GM19455 (cell line): Measurements from ENCODE around the gene MASP1.

Experiments
- ATAC-seq: cut with Tn5 transposase; IDR thresholded peaks from one replicate; pipeline ENCODE4 v1.9.1; 2021; ENCODE audit not compliant: unreplicated experiment

The MASP1 gene

DNA sequence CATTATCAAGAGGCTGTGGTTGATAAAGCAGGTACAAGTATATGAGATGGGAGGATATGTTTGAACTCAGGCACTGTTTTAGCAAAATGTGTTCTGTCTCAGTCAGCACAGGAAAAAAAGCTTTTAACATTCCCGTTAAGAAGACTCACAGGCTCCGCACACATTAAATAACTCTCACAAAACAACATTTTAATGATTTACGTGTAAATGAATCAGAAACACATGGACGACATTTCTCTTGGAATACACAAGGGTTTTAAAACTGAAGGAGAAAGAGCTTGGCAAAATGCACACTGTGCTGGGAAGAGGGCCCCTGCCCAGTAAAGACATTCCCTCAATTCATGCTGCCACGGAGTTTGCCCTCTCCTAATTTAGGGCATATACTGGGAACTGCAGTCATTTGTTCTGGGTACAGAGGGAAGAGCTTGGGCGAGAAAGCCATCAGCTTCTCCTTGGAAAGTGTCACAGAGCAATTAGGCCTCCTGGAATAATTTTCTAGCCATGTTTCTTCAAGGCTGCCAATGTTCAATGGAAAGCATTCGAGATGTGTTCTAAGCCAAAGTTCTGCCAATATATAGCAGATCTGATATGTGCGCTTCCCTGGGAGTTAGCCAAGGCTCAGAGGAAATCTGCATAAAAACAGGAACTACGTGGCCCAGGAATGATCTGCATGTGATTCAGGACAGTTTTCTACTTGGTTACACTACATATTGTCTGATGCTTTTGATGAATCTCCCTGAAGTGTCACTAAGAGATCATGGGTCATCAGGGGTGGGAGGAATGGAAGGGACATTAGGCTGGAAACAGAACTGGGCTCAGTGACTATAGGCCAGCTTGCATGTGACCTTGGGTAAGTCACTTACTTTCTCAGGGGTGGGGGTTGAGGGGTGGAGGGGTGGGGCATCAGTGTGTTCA, 2.2 kb upstream of the MASP1 start:
- ATAC-seq, result no peak

DNA sequence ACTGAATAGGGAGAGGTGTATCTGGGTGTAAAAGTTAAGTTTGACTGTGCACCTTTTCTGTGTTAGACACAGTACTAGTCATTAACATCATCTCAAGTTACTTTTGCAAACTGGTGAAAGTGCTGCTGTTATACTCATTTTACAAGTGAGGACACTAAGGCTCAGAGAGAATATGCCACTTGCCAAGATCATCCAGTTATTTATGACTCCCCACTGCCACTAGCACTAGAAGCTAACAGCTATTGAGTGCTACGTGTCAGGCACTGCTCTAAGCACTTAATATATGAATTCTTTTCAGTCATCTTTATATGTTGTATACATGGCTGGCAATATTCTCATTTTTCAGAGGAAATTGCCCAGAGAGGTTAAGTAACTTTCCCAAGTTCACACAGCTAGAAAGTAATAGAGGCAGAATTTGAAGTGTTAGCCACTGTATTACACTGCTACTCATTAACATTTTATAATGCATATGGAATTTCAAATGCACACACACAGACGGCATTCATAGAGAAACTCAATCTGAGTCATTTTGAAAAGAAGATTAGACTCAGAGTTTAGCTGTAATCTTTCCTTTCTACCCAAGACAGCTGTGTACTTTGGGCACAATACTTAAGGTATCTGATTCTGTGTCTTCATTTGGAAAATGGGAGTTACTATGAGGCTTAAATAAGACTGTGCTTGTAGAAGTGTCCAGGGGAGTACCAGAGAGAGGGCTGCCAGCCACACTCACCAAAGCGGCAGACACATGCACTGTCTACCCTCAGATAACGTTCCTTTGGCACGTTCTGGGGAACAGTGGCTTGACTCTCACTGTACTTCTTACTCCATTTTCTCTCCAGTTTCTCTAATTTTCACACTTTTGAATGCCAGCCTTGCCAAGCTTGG, 1.3 kb upstream of the MASP1 start:
- no peak for ATAC-seq

DNA sequence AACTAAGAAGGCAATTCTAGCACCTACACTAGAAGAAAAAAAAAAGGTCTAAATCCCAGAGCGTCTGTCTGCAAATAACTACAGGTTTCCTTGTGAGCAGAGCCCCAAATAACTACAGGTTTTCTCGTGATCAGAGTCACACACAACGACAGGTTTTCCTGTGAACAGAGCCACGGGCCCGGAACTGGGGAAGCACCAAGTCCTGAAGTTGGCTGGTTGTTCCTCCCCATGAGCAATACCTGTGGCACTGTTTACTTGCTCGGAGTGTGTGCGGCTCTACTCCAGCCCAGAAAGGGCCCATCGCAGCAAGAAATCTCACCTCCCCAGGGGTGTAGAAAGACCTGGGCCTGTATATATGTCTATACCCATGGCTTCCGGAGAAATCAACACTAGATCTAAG, 644 bp upstream of the MASP1 start:
- ATAC-seq, result no peak

DNA sequence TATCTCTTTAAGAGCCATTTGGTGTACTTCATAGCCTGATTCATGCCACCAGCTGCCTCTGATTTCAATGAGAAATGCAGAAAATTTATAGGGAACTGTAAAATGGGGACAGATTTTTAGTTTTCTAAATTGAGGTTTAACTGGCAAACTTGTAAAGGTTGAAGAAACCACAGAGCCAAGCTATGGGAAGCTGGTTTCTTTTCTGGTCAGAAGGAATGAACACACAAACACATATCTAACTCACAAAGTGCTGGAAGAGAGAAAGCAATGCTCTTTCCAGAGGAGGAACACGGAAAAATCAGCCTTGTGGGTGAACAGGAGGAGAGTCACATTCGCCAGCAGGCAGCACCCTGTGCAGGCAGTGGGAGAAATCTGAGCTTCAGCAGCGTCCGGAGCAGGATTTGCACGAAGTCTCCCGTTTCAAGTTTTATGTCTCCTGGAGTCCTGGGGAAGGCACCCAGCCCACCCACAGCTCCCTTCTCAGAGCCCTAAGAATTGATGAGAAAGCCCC, 481 bp downstream of the MASP1 start:
- ATAC-seq, result no peak

DNA sequence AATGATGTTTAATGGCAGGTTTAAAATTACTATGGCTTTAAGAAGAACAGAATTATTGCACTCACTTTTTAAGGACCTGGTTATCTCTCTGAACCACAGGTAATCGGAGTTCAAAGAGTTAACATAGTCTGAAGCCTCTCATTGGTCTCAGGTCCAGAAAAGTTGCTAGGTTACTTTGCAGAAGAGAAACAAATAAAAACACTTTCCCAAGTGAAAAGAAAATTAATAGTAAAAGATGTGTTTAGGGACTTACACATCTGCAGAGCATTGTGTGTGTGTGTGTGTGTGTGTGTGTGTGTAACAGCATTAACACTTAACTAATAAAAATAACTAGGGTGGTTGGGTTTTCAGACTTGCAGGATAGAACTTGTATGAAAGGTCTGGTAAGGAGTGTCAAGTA, 1.0 kb downstream of the MASP1 start:
- ATAC-seq, result no peak

DNA sequence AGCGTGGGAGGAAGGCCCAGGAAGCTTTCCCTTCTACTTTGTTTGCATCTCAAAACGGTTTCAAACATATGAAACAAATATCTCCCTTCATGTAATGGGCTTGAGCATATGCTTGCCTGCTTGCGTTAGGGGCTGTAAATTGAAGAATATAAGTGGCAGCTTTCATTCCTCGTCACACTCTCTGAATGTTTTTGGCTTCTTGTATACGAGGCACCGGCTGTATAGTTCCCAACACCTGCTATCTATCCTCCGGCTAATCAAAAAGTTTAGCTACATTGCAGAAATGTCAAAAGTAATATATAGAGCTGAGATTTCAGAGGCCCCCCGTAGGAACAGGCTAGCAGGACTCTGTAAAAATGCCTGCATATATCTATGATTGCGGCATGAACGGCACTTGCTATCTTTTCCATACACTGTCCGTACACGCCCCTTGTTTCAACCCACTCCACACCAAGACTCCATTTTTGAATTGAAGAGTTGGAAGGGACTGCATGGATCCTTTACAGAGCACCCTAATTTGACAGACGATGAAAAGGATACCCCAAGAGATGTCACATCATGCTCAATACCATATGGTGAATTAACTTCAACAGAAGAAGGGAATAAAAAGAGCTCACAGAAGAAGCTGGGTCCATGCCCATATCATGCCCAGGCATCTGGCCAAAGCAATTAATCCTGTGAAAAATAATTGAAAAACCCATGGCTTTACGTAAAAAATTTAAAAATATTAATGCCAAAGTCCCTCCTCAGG, 2.5 kb downstream of the MASP1 start:
- no peak for ATAC-seq

DNA sequence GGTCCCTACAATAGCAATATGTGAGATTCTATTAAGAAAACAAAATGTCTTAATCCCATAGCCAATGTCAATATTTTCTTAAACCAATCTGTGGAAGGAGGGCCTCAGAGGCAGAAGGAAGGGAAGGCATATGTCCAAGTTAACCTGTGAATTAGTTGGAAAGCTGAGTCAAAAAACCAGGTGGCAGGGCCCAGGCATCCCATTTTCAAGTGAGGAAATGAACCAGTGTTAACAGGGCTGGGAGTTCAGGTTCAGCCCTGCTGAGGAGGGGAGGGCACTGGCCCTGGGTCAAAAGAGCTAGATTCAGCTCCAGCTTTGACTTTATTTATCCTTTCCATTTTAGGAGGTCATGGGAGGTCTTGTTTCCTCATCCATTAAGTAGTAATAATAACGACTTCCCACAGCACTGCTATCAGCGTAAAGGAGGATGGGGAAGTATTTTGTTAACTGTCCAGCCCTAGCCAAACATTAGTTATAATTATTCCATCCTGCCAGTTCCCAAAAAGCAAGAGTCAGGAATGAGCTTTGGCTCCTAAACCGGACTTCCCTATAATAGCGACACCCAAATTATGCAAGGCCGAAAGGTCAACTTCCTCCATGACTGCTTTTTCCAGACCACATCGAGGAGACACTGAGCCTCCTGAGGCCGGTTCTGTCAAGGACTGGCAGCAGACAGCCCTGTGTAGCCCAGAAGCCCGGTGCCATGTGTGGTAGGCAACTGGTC, 3.2 kb downstream of the MASP1 start:
- no peak for ATAC-seq

DNA sequence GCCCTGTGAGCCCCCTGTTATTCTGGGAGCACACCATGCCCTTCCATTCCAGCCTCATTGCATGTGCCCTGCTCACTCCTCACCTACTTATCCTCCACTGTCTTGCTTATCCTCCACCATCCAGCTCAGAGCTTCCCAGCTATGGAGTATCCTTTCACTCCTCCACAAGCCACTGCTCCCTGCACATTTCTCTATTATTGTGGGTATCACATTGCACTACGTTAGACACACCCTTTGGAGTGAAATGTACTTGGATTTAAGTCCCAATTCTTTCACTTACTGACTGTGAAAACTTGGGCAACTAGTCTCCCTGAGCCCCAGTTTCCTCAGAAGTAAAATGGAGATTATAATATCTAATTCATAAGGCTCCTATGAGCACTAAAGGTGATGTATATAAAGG, 4.3 kb downstream of the MASP1 start:
- ATAC-seq, result no peak

DNA sequence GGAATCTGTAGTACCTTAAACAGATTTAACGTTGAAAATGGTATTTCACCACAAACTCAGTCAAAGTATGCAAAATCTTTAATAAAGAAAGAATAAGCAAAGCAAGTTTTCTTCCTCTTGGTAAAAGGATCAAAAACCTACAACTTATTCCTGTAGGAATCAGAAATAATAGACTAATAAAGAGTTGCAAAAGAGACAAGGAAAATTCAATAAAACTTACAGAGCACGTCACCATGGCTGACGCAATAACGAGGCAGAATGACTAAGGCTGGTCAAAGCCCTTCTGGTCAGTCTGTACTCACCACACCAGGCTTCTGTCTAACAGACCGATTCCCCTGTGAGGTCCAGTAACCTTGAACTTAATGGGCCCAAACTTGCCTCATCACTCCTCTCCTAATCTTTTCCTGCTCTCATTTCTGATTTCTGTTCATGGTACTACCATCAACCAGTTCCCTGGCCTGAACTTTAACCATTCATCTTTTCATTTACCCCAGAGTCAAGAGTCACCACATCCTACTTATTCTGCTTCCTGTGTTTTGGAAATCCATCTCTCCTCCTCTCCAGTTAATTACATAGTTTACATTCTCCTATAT, 5.0 kb downstream of the MASP1 start:
- ATAC-seq, result no peak

DNA sequence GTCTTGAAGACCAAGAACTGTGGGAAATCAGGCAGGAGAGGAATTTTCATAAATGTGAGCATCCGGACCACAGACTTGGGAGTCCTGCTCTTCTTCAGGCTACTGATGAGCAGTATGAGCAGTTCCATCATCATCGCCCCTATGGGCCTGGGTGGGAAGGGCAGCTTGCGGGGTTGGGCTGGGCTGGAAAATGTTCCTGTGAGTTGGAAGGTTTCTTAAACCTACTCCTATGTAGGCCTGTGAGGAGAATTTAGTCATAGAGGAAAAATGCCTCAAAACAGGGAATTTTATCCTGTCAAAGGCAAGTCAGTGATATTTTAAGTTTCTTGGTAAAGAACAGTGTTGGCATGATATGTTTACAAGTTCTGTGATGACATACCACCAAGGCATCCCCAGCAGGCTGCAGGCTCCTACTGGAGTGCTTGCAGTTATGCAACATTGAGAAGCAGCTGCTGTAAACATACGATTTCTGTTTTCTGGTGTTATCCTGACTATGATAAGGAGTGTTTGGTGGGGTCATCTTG, 10.3 kb downstream of the MASP1 start:
- no peak for ATAC-seq

DNA sequence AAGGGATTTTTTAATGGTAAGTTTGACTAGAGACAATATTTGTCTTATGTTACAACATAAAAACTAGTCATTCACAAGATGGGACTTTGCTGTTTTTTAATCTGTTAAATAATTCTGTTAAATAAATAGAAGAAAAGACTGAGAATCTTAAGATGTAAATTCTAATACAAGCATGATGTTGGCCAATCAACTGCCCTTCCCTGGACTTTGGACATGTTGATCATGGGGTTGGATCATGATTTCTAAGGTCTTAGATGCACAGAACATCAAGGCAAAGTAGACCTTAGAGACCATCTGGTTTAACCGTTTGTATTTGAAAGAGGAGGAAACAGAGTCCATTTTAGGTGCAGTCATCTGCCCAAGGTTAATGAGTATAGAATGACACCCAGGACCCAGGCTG, 10.9 kb downstream of the MASP1 start:
- no peak for ATAC-seq

DNA sequence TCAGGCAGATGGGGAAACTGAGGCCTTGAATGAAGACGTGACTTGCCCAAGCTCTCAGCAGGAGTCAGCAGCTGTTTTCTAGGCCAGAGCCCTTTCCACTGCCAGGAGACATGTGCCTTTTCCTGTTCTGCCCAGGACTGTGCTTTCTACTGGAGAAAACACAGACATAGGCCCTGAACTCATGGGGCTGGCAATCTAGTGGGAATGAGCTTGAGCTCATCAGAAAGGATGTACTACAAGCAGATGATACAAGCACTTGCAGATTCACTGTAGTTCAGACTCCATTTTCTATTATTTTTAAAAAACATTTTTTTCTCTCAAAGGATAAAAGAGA, 14.4 kb downstream of the MASP1 start:
- no peak for ATAC-seq

DNA sequence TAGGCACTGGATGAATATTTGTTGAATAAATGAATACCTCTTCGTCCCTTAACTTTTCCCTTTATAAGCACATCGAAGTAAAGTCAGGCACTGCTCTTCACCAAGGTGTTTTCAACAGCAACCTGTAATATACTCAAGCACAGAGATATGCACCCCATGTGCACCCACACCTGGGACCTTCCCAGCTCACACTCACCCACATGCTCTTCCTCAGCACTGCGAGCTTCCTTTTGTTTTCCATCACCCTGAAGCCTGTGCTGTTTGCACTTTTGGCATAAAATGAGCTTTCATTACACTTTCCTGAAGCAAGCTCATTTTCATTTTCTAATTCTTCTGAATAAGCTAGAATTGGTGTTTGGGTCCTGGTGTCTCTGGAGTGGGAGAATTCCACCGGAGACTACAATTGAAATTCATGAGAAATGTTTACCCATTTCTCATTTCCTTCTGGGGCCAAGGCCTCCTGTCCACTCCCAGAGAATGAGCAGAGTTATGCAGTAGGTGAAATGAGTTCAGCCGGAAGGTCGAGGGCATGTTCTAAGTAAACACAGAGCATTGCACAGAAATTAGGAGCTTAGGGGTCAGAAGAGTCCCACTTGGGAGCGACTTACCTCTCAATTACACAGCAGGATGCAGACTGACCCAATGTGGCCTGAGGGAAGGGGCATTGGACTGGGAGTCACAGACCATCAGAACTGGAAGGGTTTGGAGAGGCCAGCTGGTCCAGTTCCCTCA, 15.0 kb downstream of the MASP1 start:
- no peak for ATAC-seq

DNA sequence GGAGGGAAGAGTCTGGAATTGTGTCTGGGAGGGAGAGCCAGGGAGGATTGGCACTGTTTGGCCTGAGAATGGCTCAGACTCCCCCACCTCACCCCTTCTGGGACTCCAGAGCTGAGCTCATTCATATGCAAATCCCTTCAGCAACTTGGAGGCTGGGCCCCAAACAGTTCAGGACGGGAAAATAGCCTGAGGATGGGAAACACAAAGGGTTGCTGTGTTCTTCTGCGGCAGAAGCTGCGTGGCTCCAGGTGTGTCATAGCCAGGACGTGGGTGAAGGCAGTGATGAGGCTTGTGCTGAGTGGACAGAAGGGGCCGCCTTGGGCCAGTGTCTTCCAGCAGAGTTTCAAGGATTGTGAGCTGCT, 16.6 kb downstream of the MASP1 start:
- ATAC-seq, result no peak

DNA sequence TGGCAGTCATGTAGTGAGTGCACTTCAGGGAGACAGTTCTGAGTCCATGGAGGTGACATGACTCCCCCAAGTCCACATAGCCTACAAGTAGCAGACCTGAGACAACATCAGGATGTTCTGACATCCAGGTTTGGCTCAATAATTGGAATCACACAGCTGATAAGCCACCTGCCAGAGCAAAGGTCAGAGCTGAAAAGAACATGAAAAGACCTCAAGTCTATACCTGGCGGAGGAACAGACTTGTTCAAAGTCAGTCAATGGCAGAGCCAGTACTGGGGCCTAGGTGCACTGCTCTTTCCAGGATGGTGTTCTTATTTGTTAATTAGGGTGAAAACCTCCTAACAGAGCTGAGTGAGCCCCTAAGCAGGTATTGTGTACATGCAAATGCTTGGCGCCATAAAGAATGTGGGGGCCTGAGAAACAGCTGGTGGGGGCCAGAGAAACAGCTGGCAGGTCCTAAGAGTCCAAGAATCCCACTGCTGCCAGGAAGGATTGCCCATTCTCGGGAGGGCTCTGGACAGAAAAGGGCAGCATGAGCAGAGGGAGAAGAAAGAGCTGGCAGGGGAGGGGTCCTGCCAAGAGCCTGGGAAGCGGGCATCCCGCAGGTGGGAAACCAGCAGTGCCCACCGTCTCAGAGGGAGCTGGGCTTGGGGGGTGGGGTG, 17.1 kb downstream of the MASP1 start:
- ATAC-seq, result no peak

DNA sequence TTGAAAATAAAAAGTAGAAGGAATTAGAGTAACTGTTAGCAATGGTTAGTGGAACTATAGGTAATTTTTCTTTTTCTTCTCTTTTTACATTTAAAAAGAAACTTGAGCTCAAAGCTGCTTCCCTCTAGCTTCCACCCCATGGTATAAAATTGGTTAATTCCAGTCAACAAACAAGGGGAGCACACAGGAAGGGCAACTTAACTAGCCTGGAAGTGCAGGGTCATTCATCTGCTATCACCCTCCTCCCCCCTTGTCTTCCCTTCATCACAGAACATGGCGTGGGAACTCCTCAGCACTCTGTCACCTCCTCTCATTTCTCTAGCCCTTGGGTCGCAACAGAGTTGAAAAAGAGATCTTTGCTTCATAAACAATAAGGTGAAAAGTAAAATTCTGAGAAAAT, 20.0 kb downstream of the MASP1 start:
- ATAC-seq, result no peak

DNA sequence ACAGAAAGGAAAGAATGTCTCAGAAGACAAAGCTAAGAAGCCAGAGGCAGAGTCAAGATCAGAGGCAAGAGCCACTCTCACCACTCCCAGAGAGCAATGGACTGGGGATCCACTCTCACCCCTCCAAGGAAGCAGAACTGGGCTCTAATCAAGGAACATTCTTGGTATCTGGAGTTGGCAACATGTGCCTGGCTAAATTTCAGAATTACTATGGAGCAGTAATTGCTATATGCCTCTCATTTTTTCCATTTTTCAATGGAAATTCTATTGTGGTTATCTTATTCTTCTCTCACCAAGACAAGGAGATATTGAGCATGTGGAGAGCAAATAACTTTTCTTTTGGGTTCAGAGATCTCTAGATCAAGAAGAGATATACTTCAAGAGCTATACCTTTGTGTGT, 22.1 kb downstream of the MASP1 start:
- ATAC-seq, result no peak

DNA sequence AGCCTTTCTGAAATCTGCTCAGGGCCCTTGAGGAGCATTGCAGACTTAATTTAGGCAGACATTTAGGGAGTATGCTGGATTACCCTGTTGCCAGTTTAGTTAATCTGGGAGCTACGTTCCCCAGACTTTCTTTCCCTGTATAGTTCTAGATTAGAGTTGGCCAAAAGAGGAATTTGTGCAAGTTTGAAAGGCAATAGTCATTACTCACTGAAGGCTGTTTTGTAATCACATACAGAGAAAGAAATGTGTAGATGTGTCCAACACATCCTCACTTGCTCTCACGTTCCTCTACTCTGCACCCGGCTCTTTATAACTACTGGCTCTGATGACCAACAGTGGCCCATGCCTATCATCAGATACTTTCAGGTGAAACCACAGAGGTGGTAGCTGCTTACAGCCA, 24.2 kb downstream of the MASP1 start:
- ATAC-seq, result no peak

DNA sequence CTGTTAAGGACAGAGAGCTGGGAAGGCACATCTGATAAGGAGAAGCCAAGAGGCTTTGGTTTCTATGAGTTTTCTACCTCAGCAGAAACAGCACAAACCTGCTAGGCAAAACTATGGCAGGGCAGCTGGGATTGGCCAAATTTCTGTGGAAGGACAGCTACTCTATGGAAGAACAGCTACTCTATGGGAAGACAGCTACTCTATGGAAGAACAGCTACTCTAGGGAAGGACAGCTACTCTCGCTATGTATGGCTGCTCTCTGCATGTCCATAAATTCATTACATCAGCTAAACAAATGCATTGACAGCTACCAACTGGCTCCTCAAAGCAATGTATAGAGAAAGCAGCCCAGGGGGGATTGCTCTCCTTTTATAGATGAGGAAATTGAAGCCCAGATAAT, 24.8 kb downstream of the MASP1 start:
- ATAC-seq, result no peak
